Measurements from ENCODE around the gene P2RY12. TPM values are rescaled to one million over a fixed set of nuclear protein-coding genes. Genes with fewer than 3 reads are reported as not detected.

The P2RY12 gene
- total RNA-seq, 1 donor from 2014 or later: not detected

- no peak for DNase-seq (ENCODE audit: low spot score in 2 of 2, unreplicated experiment in 2 of 2)
- no peak overlapping the region for H3K4me3 Mint-ChIP-seq
- peaks cover 38% of the 10 kb centered on the region for H3K4me1 Mint-ChIP-seq
- TF ChIP-seq, protein P1, sequence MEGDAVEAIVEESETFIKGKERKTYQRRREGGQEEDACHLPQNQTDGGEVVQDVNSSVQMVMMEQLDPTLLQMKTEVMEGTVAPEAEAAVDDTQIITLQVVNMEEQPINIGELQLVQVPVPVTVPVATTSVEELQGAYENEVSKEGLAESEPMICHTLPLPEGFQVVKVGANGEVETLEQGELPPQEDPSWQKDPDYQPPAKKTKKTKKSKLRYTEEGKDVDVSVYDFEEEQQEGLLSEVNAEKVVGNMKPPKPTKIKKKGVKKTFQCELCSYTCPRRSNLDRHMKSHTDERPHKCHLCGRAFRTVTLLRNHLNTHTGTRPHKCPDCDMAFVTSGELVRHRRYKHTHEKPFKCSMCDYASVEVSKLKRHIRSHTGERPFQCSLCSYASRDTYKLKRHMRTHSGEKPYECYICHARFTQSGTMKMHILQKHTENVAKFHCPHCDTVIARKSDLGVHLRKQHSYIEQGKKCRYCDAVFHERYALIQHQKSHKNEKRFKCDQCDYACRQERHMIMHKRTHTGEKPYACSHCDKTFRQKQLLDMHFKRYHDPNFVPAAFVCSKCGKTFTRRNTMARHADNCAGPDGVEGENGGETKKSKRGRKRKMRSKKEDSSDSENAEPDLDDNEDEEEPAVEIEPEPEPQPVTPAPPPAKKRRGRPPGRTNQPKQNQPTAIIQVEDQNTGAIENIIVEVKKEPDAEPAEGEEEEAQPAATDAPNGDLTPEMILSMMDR (IDR thresholded peaks at IDR 0.05; ENCODE audit: unreplicated experiment): no peak
- peaks cover 4% of the 10 kb centered on the region for H3K36me3 Mint-ChIP-seq
- no peaks in the 10 kb centered on the region for H3K9me3 Mint-ChIP-seq
- H3K27me3 Mint-ChIP-seq (ENCODE audit: low read depth): no peaks in the 10 kb centered on the region
- peak overlapping the region; percentile 0 for H3K27ac Mint-ChIP-seq
These were observed 63.0 kb downstream of the P2RY12 start for GRCh38 chr3:151321526-151321925.

- no peaks in the 10 kb centered on the region for H3K27me3 Mint-ChIP-seq (ENCODE audit: low read depth)
- H3K4me1 Mint-ChIP-seq: peaks cover 52% of the 10 kb centered on the region
- H3K4me3 Mint-ChIP-seq: no peak overlapping the region
- no peak for DNase-seq (ENCODE audit: low spot score in 2 of 2, unreplicated experiment in 2 of 2)
- TF ChIP-seq, protein P1 (IDR thresholded peaks at IDR 0.05; ENCODE audit: unreplicated experiment): no peak
- peaks cover 4% of the 10 kb centered on the region for H3K9me3 Mint-ChIP-seq
- peak overlapping the region; percentile 40 for H3K27ac Mint-ChIP-seq
- peaks cover 5% of the 10 kb centered on the region for H3K36me3 Mint-ChIP-seq
These were observed 64.4 kb downstream of the P2RY12 start for GRCh38 chr3:151320131-151320530.

GRCh38 chr3:151319628-151320027, 64.9 kb downstream of the P2RY12 start:
- Mint-ChIP-seq H3K36me3 (peaks cover 9% of the 10 kb centered on the region), H3K27ac (peak overlapping the region; percentile 40), H3K27me3 (ENCODE audit: low read depth) (no peaks in the 10 kb centered on the region), H3K9me3 (peaks cover 7% of the 10 kb centered on the region), H3K4me3 (no peak overlapping the region), H3K4me1 (peaks cover 55% of the 10 kb centered on the region)
- DNase-seq (ENCODE audit: low spot score in 2 of 2, unreplicated experiment in 2 of 2): no peak
- TF ChIP-seq, protein P1 (IDR thresholded peaks at IDR 0.05; ENCODE audit: unreplicated experiment): no peak

DNA sequence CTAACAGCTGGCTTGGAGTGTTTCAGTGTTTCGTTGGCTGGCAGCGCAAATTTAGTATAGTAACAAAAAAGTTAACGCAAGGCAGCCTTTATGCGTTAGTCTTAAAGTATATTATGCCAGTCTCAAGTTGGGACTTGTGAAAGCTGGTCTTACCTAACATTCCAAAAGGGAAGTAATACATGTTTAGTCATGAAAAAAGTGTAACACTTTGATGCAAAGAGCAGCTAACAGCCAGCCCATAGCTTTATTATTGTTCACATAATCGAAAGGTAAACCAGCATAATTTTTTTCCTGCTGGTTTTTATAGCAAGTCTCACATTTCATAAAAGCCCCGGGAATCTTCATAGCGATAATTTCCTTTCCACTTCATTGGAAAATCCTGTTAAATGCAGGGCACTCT, 65.6 kb downstream of the P2RY12 start:
- Mint-ChIP-seq H3K9me3 (peaks cover 7% of the 10 kb centered on the region), H3K4me1 (peaks cover 55% of the 10 kb centered on the region), H3K27me3 (ENCODE audit: low read depth) (no peaks in the 10 kb centered on the region), H3K27ac (peak overlapping the region; percentile 89), H3K36me3 (peaks cover 9% of the 10 kb centered on the region), H3K4me3 (no peak overlapping the region)
- TF ChIP-seq, protein P1 (IDR thresholded peaks at IDR 0.05; ENCODE audit: unreplicated experiment): no peak
- DNase-seq (ENCODE audit: low spot score in 2 of 2, unreplicated experiment in 2 of 2): no peak

DNA sequence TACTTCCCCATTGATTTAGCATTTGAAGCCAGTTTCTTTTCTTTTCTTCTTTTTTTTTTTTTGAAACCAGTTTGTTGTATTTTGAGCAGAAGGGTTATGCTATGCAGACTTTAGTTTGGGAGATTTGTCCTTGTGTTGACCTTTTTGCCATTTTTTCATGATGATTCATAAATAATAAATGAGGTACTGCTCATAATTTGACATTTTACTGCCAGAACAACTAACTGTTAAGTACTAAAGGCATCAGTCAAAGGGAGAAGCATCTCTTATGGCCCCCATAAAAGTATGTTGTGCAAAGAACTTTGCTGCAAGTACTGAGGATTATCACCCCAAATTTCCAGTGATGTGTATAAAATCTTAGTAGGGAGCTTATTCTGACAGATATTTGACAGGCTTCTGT, 66.2 kb downstream of the P2RY12 start:
- Mint-ChIP-seq H3K36me3 (peaks cover 9% of the 10 kb centered on the region), H3K4me3 (peak overlapping the region; percentile 4), H3K27me3 (ENCODE audit: low read depth) (no peaks in the 10 kb centered on the region), H3K27ac (peak overlapping the region; percentile 95), H3K9me3 (peaks cover 7% of the 10 kb centered on the region), H3K4me1 (peaks cover 55% of the 10 kb centered on the region)
- TF ChIP-seq, protein P1 (IDR thresholded peaks at IDR 0.05; ENCODE audit: unreplicated experiment): no peak
- no peak for DNase-seq (ENCODE audit: low spot score in 2 of 2, unreplicated experiment in 2 of 2)

Data from mesothelial cell of epicardium (in vitro differentiated cells).